ENCODE data around the gene LIMD2.
A peak's percentile ranks its signal among the peaks of the same experiment; 100 is the strongest.

LIMD2 gene

GRCh38 chr17:63698886-63699637 is 863 bp downstream of the LIMD2 start:
- TF ChIP-seq CTCF (IDR thresholded peaks at IDR 0.05), result no peak
- Histone ChIP-seq H3K27ac (peak overlapping the region; percentile 13), H3K9ac (no peak overlapping the region), H3K27me3 (ENCODE audit: control insufficient read depth, insufficient read depth, low read length) (no peaks in the 10 kb centered on the region), H3K79me2 (no peaks in the 10 kb centered on the region), H3K4me2 (ENCODE audit: low read length) (peak overlapping the region; percentile 51), H3K4me1 (peaks cover 4% of the 10 kb centered on the region), H2AFZ (peak overlapping the region; percentile 65), H3K36me3 (ENCODE audit: control insufficient read depth, insufficient read depth, low read length) (no peaks in the 10 kb centered on the region), H3K4me3 (ENCODE audit: low read depth, low read length) (peak overlapping the region; percentile 31), H3K9me3 (ENCODE audit: control insufficient read depth, low read length) (no peaks in the 10 kb centered on the region)

- H3K9me3 ChIP-seq (ENCODE audit: control insufficient read depth, low read length), result no peaks in the 10 kb centered on the region
- no peaks in the 10 kb centered on the region for H3K27me3 ChIP-seq (ENCODE audit: control insufficient read depth, insufficient read depth, low read length)
- peak overlapping the region; percentile 65 for H2AFZ ChIP-seq
- H3K27ac ChIP-seq, result no peak overlapping the region
- H3K4me2 ChIP-seq (ENCODE audit: low read length), result no peak overlapping the region
- H3K9ac ChIP-seq, result no peak overlapping the region
- H3K4me1 ChIP-seq, result peaks cover 4% of the 10 kb centered on the region
- TF ChIP-seq CTCF (IDR thresholded peaks at IDR 0.05), result no peak
- no peak overlapping the region for H3K4me3 ChIP-seq (ENCODE audit: low read depth, low read length)
- no peaks in the 10 kb centered on the region for H3K79me2 ChIP-seq
- no peaks in the 10 kb centered on the region for H3K36me3 ChIP-seq (ENCODE audit: control insufficient read depth, insufficient read depth, low read length)
Measured at GRCh38 chr17:63698381-63698885, 1.5 kb downstream of the LIMD2 start.

- Histone ChIP-seq H3K4me3 (ENCODE audit: low read depth, low read length) (no peak overlapping the region), H3K4me2 (ENCODE audit: low read length) (no peak overlapping the region), H3K4me1 (peaks cover 4% of the 10 kb centered on the region), H3K27me3 (ENCODE audit: control insufficient read depth, insufficient read depth, low read length) (no peaks in the 10 kb centered on the region), H3K36me3 (ENCODE audit: control insufficient read depth, insufficient read depth, low read length) (no peaks in the 10 kb centered on the region), H3K79me2 (no peaks in the 10 kb centered on the region), H3K9me3 (ENCODE audit: control insufficient read depth, low read length) (no peaks in the 10 kb centered on the region), H3K27ac (peak overlapping the region; percentile 24), H2AFZ (no peak overlapping the region), H3K9ac (no peak overlapping the region)
- TF ChIP-seq CTCF (IDR thresholded peaks at IDR 0.05), result peak; percentile 59
Measured at GRCh38 chr17:63697341-63698286, 2.3 kb downstream of the LIMD2 start.

GRCh38 chr17:63696381-63696961 is 3.5 kb downstream of the LIMD2 start:
- H3K27me3 ChIP-seq (ENCODE audit: control insufficient read depth, insufficient read depth, low read length), result no peaks in the 10 kb centered on the region
- H3K79me2 ChIP-seq, result no peaks in the 10 kb centered on the region
- H3K4me3 ChIP-seq (ENCODE audit: low read depth, low read length), result no peak overlapping the region
- H3K4me2 ChIP-seq (ENCODE audit: low read length), result no peak overlapping the region
- peak; percentile 45 for TF ChIP-seq CTCF (IDR thresholded peaks at IDR 0.05)
- peak overlapping the region; percentile 24 for H3K27ac ChIP-seq
- no peaks in the 10 kb centered on the region for H3K9me3 ChIP-seq (ENCODE audit: control insufficient read depth, low read length)
- no peak overlapping the region for H2AFZ ChIP-seq
- no peak overlapping the region for H3K9ac ChIP-seq
- H3K4me1 ChIP-seq, result peaks cover 4% of the 10 kb centered on the region
- no peaks in the 10 kb centered on the region for H3K36me3 ChIP-seq (ENCODE audit: control insufficient read depth, insufficient read depth, low read length)
